IMR-90 (cell line): ENCODE data around the gene NKX6-2. TPM values are rescaled to one million over a fixed set of nuclear protein-coding genes. Genes with fewer than 3 reads are reported as not detected.

ENCODE experiments used
- polyA plus RNA-seq, 3 experiments: library from polyadenylated mRNA; depleted of rRNA; stranded (reverse); fragments of >200 nt; gene quantifications; 2 replicates each; pipeline ENCODE4 v1.2.3, GENCODE V29; 2012; ENCODE audit warnings: low replicate concordance in 1 of 3
- total RNA-seq: library from RNA; depleted of rRNA; stranded (reverse); fragments of >200 nt; gene quantifications from 2 replicates; pipeline ENCODE4 v1.2.3, GENCODE V29; 2012; rRNA removed

Gene NKX6-2
- total and polyA plus RNA-seq, 2 of the 4 experiments (the other 2 are of a cell fraction), result not detected

Other genes with a start within 250 kb of the NKX6-2 start
- 31.7 and 36.7 TPM in 2 replicates for gene INPP5A, start 248.4 kb downstream of the NKX6-2 start, total RNA-seq
- gene INPP5A, start 248.4 kb downstream of the NKX6-2 start, polyA plus RNA-seq (2012; rRNA removed), result 20.6 and 21.4 TPM in 2 replicates
- 1.3 and 1.7 TPM in 2 replicates for gene CFAP46, start 156.4 kb upstream of the NKX6-2 start, total RNA-seq
- 1.6 and 1.8 TPM in 2 replicates for gene CFAP46, start 156.4 kb upstream of the NKX6-2 start, polyA plus RNA-seq (2012; rRNA removed)